Neural progenitor cell (in vitro differentiated cells): ENCODE data around the gene LYPD6B.

ENCODE experiments used
- CTCF ChIP-seq: fragments of 200-600 bp; sonication (generic); IDR thresholded peaks from 2 replicates; pipeline ENCODE4 v1.5.1; 2017; ENCODE audit warnings: antibody characterized with exemption, mild to moderate bottlenecking
- EZH2 ChIP-seq: fragments of 200-600 bp; sonication (generic); IDR thresholded peaks from 2 replicates; pipeline ENCODE4 v1.6.1; 2017; ENCODE audit warnings: antibody characterized with exemption, mild to moderate bottlenecking, moderate library complexity

DNA sequence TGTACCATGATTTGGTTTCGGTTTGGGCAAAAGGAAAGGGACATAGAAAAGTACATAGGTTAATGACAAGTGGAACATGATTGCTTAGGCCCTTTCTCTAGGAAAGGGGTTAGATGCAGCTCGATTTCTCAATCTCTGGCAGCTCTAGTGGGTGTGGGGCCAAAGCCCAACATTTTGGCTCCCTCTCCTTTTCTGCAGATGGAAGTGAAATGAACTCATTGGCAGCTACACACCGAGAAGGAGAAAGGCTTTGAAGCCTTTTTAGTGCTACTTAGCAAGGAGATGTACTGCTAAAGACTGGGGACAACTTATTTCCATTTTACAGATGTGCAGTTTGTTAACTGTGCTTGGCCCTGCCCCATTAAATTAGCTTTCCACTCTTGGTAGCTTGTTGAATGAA lies 93.8 kb downstream of the LYPD6B start:
- TF ChIP-seq CTCF (no peak), EZH2 (no peak)
